Upper lobe of right lung (tissue), 1 donor: ENCODE measurements around the gene DIPK1C. TPM values are rescaled to one million over a fixed set of nuclear protein-coding genes. Genes with fewer than 3 reads are reported as not detected.

Source experiments
- ATAC-seq: fragments of 200-7000 bp; cut with Tn5 transposase; one replicate; pipeline ENCODE4 v1.9.1; 2020; ENCODE audit warnings: mild to moderate bottlenecking, moderate library complexity
- DNase-seq: peaks from one replicate; pipeline ENCODE4 v3.0.0-alpha.2; 2020
- H3K27ac ChIP-seq: fragments of 200-600 bp; one replicate; pipeline ENCODE4 v1.8.0; 2022
- H3K27me3 ChIP-seq: fragments of 200-600 bp; one replicate; pipeline ENCODE4 v1.8.0; 2022; ENCODE audit warnings: mild to moderate bottlenecking
- H3K36me3 ChIP-seq: fragments of 200-600 bp; one replicate; pipeline ENCODE4 v1.8.0; 2022
- H3K4me1 ChIP-seq: fragments of 200-600 bp; one replicate; pipeline ENCODE4 v1.8.0; 2022
- H3K4me3 ChIP-seq: fragments of 200-600 bp; one replicate; pipeline ENCODE4 v1.8.0; 2022; ENCODE audit warnings: mild to moderate bottlenecking
- H3K9me3 ChIP-seq: fragments of 200-600 bp; one replicate; pipeline ENCODE4 v1.8.0; 2022
- CTCF ChIP-seq: fragments of 200-600 bp; IDR thresholded peaks from one replicate; pipeline ENCODE4 v1.8.0; 2022; ENCODE audit warnings: antibody characterized with exemption
- intact Hi-C: fragments of 100-400 bp; cut with DNase I; formaldehyde crosslinking; loops from one replicate; pipeline ENCODE4 v1.11.0; 2022
- total RNA-seq: library from RNA; stranded (reverse); fragmentation: NEBNext Ultra II Directional; extraction: Animal tissue kit (Norgen Biotek cat#: 25700); gene quantifications from one replicate; pipeline ENCODE4 v1.2.1, GENCODE V29; 2021
- donor health status: DM: no; HTN: yes; CAD: no; lungs with severe emphysema.

Gene DIPK1C
- total RNA-seq, 1 donor from 2014 or later, result not detected

- Histone ChIP-seq H3K9me3 (no peaks in the 10 kb centered on the region), H3K27ac (no peak overlapping the region), H3K4me1 (peaks cover 7% of the 10 kb centered on the region), H3K27me3 (peaks cover 49% of the 10 kb centered on the region), H3K36me3 (no peaks in the 10 kb centered on the region), H3K4me3 (peak overlapping the region; percentile 19)
- DNase-seq (no peak), ATAC-seq (peak; percentile 28)
- TF ChIP-seq CTCF, result no peak
- intact Hi-C loops, result no loop called here
Measured at GRCh38 chr18:74456349-74457042, 612 bp downstream of the DIPK1C start.

GRCh38 chr18:74456017-74456348 lies 1.1 kb downstream of the DIPK1C start:
- TF ChIP-seq CTCF, result no peak
- H3K36me3 ChIP-seq, result no peaks in the 10 kb centered on the region
- H3K4me1 ChIP-seq, result peaks cover 7% of the 10 kb centered on the region
- DNase-seq, result no peak
- intact Hi-C loops, result no loop called here
- no peak overlapping the region for H3K4me3 ChIP-seq
- ATAC-seq, result no peak
- H3K27me3 ChIP-seq, result peaks cover 49% of the 10 kb centered on the region
- no peak overlapping the region for H3K27ac ChIP-seq
- H3K9me3 ChIP-seq, result no peaks in the 10 kb centered on the region

- ATAC-seq, result no peak
- H3K36me3 ChIP-seq, result no peaks in the 10 kb centered on the region
- no peak overlapping the region for H3K4me3 ChIP-seq
- intact Hi-C loops, result no loop called here
- H3K4me1 ChIP-seq, result peaks cover 7% of the 10 kb centered on the region
- H3K9me3 ChIP-seq, result no peaks in the 10 kb centered on the region
- no peak overlapping the region for H3K27ac ChIP-seq
- peaks cover 49% of the 10 kb centered on the region for H3K27me3 ChIP-seq
- no peak for TF ChIP-seq CTCF
- no peak for DNase-seq
Measured at GRCh38 chr18:74455386-74455785, 1.7 kb downstream of the DIPK1C start.

- DNase-seq (no peak), ATAC-seq (no peak)
Measured at GRCh38 chr18:74454279-74454751, 2.8 kb downstream of the DIPK1C start.

GRCh38 chr18:74453642-74454198 lies 3.4 kb downstream of the DIPK1C start:
- DNase-seq, result no peak
- no peaks in the 10 kb centered on the region for H3K36me3 ChIP-seq
- H3K9me3 ChIP-seq, result no peaks in the 10 kb centered on the region
- peaks cover 7% of the 10 kb centered on the region for H3K4me1 ChIP-seq
- intact Hi-C loops, result no loop called here
- ATAC-seq, result no peak
- no peak overlapping the region for H3K4me3 ChIP-seq
- no peak for TF ChIP-seq CTCF
- peaks cover 49% of the 10 kb centered on the region for H3K27me3 ChIP-seq
- no peak overlapping the region for H3K27ac ChIP-seq

More at GRCh38 chr18:74454279-74454751, 2.8 kb downstream of the DIPK1C start:
- intact Hi-C loops, result no loop called here
- no peak for TF ChIP-seq CTCF
- H3K27me3 ChIP-seq, result peaks cover 49% of the 10 kb centered on the region
- H3K4me1 ChIP-seq, result peaks cover 7% of the 10 kb centered on the region
- no peak overlapping the region for H3K27ac ChIP-seq
- no peaks in the 10 kb centered on the region for H3K9me3 ChIP-seq
- H3K36me3 ChIP-seq, result no peaks in the 10 kb centered on the region
- no peak overlapping the region for H3K4me3 ChIP-seq
